ENCODE measurements around the gene CRYBB3. TPM values are rescaled to one million over a fixed set of nuclear protein-coding genes. Genes with fewer than 3 reads are reported as not detected.
A peak's percentile ranks its signal among the peaks of the same experiment; 100 is the strongest.
"Not testable (repeated sequence)": the region's sequence is repeated elsewhere in the genome, so short reads cannot be mapped to it uniquely, and the experiment has no call there.

Gene CRYBB3
- total RNA-seq, 1 experiment from 2014 or later: 0.64 TPM

GRCh38 chr22:25178348-25178747 is 21.3 kb upstream of the CRYBB3 start:
- H3K4me1 ChIP-seq (ENCODE audit: control insufficient read depth in 1 of 2, insufficient read depth in 2 of 2, low read length in 2 of 2); H3K4me2 ChIP-seq (ENCODE audit: low read length); H3K9me3 ChIP-seq (ENCODE audit: control insufficient read depth in 1 of 2, insufficient read depth in 1 of 2, low read depth in 1 of 2, low read length in 2 of 2); CTCF ChIA-PET; H3K79me2 ChIP-seq (ENCODE audit: insufficient read depth, low read length); H4K20me1 ChIP-seq (ENCODE audit: insufficient read depth); H3K27ac ChIP-seq (ENCODE audit: low read depth, low read length); intact Hi-C loops (cut with micrococcal nuclease); RAD21 ChIA-PET (ENCODE audit: low non-redundant PET in 1 of 2, low total read pairs in 2 of 2, uncharacterized antibody in 2 of 2, unreplicated experiment in 2 of 2); H2AFZ ChIP-seq (ENCODE audit: low read depth, low read length, poor library complexity, severe bottlenecking); H3K9me2 ChIP-seq (ENCODE audit: insufficient read depth); H3K27me3 ChIP-seq (ENCODE audit: insufficient read depth, low read length); BruUV-seq (replicated peaks); H3K4me3 ChIP-seq (replicated peaks in 1 of 2; ENCODE audit: low read depth in 1 of 2, low read length in 2 of 2); DNase-seq (ENCODE audit: low read depth, low spot score); H3K9ac ChIP-seq (ENCODE audit: low read length); POLR2A ChIA-PET: not testable (repeated sequence)
- ATAC-seq: peak; percentile 44; the same call in 1 of the 2 replicates
- peaks cover 2 to 17% of the 10 kb centered on the region in 2 experiments for H3K36me3 ChIP-seq (ENCODE audit: control insufficient read depth in 1 of 2, insufficient read depth in 2 of 2, low read length in 2 of 2)

DNA sequence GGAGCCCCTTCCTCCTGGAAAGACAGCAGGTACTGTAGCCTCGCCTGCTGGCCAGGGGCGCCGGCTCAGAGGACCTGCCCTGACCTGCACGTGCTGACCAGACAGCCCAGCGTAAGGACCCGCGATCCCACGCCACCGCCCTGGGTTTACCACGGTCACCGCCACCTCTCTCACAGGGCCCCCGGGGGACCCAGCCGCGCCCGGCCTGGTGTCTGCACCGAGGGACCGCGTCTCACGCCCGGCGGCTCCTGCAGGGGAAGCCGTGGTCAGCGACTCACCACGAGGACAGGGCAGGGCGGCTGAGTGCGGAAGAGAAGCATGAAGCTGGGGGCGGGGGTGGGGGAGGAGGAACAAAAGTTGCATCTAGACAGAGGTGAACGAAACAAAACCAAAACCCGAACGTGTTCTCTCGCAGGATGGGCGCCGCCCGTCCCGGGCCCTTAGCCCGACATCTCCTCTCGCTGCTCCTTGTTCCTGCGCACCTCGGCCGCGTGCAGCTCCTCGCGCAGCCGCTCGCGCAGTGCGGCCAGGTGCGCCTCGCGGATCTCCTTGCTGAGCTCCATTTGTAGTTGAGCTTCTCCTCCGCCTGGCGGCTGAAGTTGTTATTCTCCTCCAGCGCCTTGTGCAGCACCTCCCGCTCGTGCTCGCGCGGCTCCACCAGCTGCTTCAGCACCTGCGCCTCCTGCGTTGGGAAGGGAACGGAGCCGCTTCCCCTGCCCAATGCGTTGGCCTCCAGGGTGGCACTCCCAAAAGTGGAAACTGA is 20.6 kb upstream of the CRYBB3 start:
- H3K9ac ChIP-seq (ENCODE audit: low read length); H3K79me2 ChIP-seq (ENCODE audit: insufficient read depth, low read length); H3K4me1 ChIP-seq (ENCODE audit: control insufficient read depth in 1 of 2, insufficient read depth in 2 of 2, low read length in 2 of 2); H3K9me3 ChIP-seq (ENCODE audit: control insufficient read depth in 1 of 2, insufficient read depth in 1 of 2, low read depth in 1 of 2, low read length in 2 of 2); H3K27me3 ChIP-seq (ENCODE audit: insufficient read depth, low read length); intact Hi-C loops (cut with micrococcal nuclease); H2AFZ ChIP-seq (ENCODE audit: low read depth, low read length, poor library complexity, severe bottlenecking); H3K4me2 ChIP-seq (ENCODE audit: low read length); DNase-seq (ENCODE audit: low read depth, low spot score); H4K20me1 ChIP-seq (ENCODE audit: insufficient read depth); CTCF ChIA-PET; H3K27ac ChIP-seq (ENCODE audit: low read depth, low read length); H3K9me2 ChIP-seq (ENCODE audit: insufficient read depth); RAD21 ChIA-PET (ENCODE audit: low non-redundant PET in 1 of 2, low total read pairs in 2 of 2, uncharacterized antibody in 2 of 2, unreplicated experiment in 2 of 2); POLR2A ChIA-PET; H3K4me3 ChIP-seq (replicated peaks in 1 of 2; ENCODE audit: low read depth in 1 of 2, low read length in 2 of 2); BruUV-seq (replicated peaks): not testable (repeated sequence)
- peaks cover 2 to 17% of the 10 kb centered on the region in 2 experiments for H3K36me3 ChIP-seq (ENCODE audit: control insufficient read depth in 1 of 2, insufficient read depth in 2 of 2, low read length in 2 of 2)
- peak; percentile 67; the same call in 1 of the 2 replicates for ATAC-seq

All from HCT116 (cell line).